ENCODE measurements around the gene CEACAM3. TPM values are rescaled to one million over a fixed set of nuclear protein-coding genes. Genes with fewer than 3 reads are reported as not detected.

CEACAM3 gene
- total RNA-seq, 2 experiments from 2014 or later, result not detected

DNA sequence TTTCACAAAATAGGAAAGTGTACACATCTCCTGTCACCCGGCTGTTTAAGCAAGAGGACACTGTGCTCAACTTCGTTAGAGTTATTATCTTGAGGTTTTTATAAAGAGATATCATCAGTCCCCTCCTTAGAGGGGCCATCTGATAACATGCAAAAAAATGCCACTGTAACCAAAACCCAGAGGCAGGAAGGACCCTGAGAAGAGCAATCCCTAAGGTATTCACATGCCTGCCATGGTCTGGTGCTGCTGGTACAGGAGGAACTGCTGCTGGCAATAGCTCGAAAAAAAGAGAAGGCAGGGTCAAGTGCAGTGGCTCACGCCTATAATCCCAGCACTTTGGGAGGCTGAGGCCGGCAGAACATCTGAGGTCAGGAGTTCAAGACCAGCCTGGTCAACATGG, 12.8 kb upstream of the CEACAM3 start:
- ATAC-seq (ENCODE audit: poor library complexity) (no peak), DNase-seq (no peak)
- Histone ChIP-seq H3K4me3 (ENCODE audit: low read length) (no peak overlapping the region), H3K4me1 (ENCODE audit: insufficient read depth, low read length) (peaks cover 11% of the 10 kb centered on the region), H3K9me3 (ENCODE audit: control insufficient read depth in 1 of 2, insufficient read depth in 1 of 2, low read length in 2 of 2) (no peaks in the 10 kb centered on the region), H3K27ac (ENCODE audit: low read depth in 1 of 2, low read length in 2 of 2) (no peak overlapping the region), H3K27me3 (ENCODE audit: control insufficient read depth in 1 of 2, insufficient read depth in 2 of 2, low read length in 2 of 2) (peaks cover 11 to 26% of the 10 kb centered on the region in 2 experiments), H3K36me3 (ENCODE audit: insufficient read depth, low read length) (no peaks in the 10 kb centered on the region)
- no peak overlapping the region for H3K4me3 Mint-ChIP-seq
- H3K27ac Mint-ChIP-seq, result no peak overlapping the region
- ChIA-PET CTCF (interaction anchor here (5.1 kb wide), 1 partner anchor 30 kb away, joined by 55 read pairs; no protein-coding TSS in a partner anchor), POLR2A (no interaction called here)
- no peaks in the 10 kb centered on the region for H3K36me3 Mint-ChIP-seq (ENCODE audit: low read depth)
- H3K4me1 Mint-ChIP-seq (ENCODE audit: low read depth), result peaks cover 17% of the 10 kb centered on the region
- intact Hi-C loops (cut with DNase I, micrococcal nuclease), result no loop called here
- peaks cover 81% of the 10 kb centered on the region for H3K27me3 Mint-ChIP-seq
- TF ChIP-seq, protein P1, sequence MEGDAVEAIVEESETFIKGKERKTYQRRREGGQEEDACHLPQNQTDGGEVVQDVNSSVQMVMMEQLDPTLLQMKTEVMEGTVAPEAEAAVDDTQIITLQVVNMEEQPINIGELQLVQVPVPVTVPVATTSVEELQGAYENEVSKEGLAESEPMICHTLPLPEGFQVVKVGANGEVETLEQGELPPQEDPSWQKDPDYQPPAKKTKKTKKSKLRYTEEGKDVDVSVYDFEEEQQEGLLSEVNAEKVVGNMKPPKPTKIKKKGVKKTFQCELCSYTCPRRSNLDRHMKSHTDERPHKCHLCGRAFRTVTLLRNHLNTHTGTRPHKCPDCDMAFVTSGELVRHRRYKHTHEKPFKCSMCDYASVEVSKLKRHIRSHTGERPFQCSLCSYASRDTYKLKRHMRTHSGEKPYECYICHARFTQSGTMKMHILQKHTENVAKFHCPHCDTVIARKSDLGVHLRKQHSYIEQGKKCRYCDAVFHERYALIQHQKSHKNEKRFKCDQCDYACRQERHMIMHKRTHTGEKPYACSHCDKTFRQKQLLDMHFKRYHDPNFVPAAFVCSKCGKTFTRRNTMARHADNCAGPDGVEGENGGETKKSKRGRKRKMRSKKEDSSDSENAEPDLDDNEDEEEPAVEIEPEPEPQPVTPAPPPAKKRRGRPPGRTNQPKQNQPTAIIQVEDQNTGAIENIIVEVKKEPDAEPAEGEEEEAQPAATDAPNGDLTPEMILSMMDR (IDR thresholded peaks at IDR 0.05), result no peak
- H3K9me3 Mint-ChIP-seq, result no peaks in the 10 kb centered on the region

DNA sequence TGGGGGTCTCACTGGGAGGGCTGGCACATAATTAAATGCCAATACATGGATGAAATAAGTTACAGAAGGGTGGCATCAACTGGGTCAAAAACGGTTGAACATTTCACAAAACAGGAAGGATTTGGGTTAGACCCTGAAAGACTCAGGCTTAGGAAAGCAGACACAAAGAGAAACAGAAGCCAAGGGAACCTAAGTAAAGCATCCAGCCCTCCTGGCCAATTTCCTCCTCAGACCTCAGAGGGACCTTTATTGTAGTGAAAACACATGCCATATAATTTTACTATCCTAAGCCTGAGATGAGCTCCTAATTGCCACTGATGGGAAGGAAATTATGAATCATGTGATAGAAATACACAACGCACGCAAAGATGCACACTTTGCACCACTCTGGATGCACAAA, 12.1 kb upstream of the CEACAM3 start:
- intact Hi-C loops (cut with DNase I, micrococcal nuclease), result no loop called here
- no peaks in the 10 kb centered on the region for H3K36me3 ChIP-seq (ENCODE audit: insufficient read depth, low read length)
- no peak for DNase-seq
- H3K27ac ChIP-seq (ENCODE audit: low read depth in 1 of 2, low read length in 2 of 2), result no peak overlapping the region
- ChIA-PET CTCF (interaction anchor here (1.1 to 5.1 kb wide), 3 partner anchors 10 to 31 kb away, joined by 3 to 55 read pairs (median 3); no protein-coding TSS in a partner anchor), POLR2A (interaction anchor here (1.1 to 1.2 kb wide), 2 partner anchors 9 to 31 kb away, joined by 7 to 10 read pairs; no protein-coding TSS in a partner anchor)
- peaks cover 11 to 26% of the 10 kb centered on the region in 2 experiments for H3K27me3 ChIP-seq (ENCODE audit: control insufficient read depth in 1 of 2, insufficient read depth in 2 of 2, low read length in 2 of 2)
- Mint-ChIP-seq H3K27me3 (peaks cover 74% of the 10 kb centered on the region), H3K9me3 (no peaks in the 10 kb centered on the region), H3K4me3 (no peak overlapping the region), H3K36me3 (ENCODE audit: low read depth) (no peaks in the 10 kb centered on the region), H3K4me1 (ENCODE audit: low read depth) (peaks cover 17% of the 10 kb centered on the region), H3K27ac (no peak overlapping the region)
- TF ChIP-seq, protein P1 (IDR thresholded peaks at IDR 0.05), result no peak
- H3K4me3 ChIP-seq (ENCODE audit: low read length), result no peak overlapping the region
- H3K9me3 ChIP-seq (ENCODE audit: control insufficient read depth in 1 of 2, insufficient read depth in 1 of 2, low read length in 2 of 2), result no peaks in the 10 kb centered on the region
- peaks cover 11% of the 10 kb centered on the region for H3K4me1 ChIP-seq (ENCODE audit: insufficient read depth, low read length)
- ATAC-seq (ENCODE audit: poor library complexity), result no peak

DNA sequence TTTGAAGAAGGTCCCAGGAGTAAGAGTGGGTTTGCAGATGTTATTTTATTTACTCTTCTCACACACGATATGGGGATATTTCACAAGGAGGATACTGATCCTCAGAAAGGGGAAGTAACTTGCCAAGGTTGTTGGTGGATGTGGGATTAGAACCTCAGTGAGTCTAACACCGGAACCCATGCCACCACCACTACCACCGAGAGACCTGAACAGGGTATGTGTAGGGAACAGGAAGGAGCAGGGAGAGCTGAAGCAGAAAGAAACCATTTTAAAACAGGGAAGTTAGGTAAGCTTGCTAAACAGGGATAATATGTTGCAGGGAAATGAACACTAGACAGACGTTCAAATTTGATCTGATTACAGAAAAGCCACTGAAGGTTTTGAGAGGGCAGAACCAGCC, 11.6 kb upstream of the CEACAM3 start:
- Histone ChIP-seq H3K9me3 (ENCODE audit: control insufficient read depth in 1 of 2, insufficient read depth in 1 of 2, low read length in 2 of 2) (no peaks in the 10 kb centered on the region), H3K4me1 (ENCODE audit: insufficient read depth, low read length) (peaks cover 11% of the 10 kb centered on the region), H3K27me3 (ENCODE audit: control insufficient read depth in 1 of 2, insufficient read depth in 2 of 2, low read length in 2 of 2) (peaks cover 10 to 26% of the 10 kb centered on the region in 2 experiments), H3K4me3 (ENCODE audit: low read length) (no peak overlapping the region), H3K36me3 (ENCODE audit: insufficient read depth, low read length) (no peaks in the 10 kb centered on the region), H3K27ac (ENCODE audit: low read depth in 1 of 2, low read length in 2 of 2) (no peak overlapping the region)
- intact Hi-C loops (cut with DNase I, micrococcal nuclease), result loop anchor here (1.0 kb wide), 3 partner anchors 10 to 78 kb away; no protein-coding TSS in a partner anchor
- H3K27ac Mint-ChIP-seq, result no peak overlapping the region
- POLR2A ChIA-PET, result interaction anchor here (1.1 to 1.2 kb wide), 2 partner anchors 10 to 31 kb away, joined by 7 to 10 read pairs; no protein-coding TSS in a partner anchor
- H3K4me1 Mint-ChIP-seq (ENCODE audit: low read depth), result peaks cover 17% of the 10 kb centered on the region
- peaks cover 71% of the 10 kb centered on the region for H3K27me3 Mint-ChIP-seq
- ATAC-seq (ENCODE audit: poor library complexity) (no peak), DNase-seq (peak in 3 of 14 experiments; percentile 32 to 40 (median 36))
- peak overlapping the region; percentile 31 for H3K4me3 Mint-ChIP-seq
- TF ChIP-seq, protein P1 (IDR thresholded peaks at IDR 0.05), result no peak
- CTCF ChIA-PET, result interaction anchor here (0.8 to 5.1 kb wide), 6 partner anchors 10 to 78 kb away, joined by 3 to 55 read pairs (median 3); no protein-coding TSS in a partner anchor
- no peaks in the 10 kb centered on the region for H3K36me3 Mint-ChIP-seq (ENCODE audit: low read depth)
- no peaks in the 10 kb centered on the region for H3K9me3 Mint-ChIP-seq
